ENCODE data around the gene XYLT1.

XYLT1 gene

GRCh38 chr16:17062676-17063075 is 408.1 kb downstream of the XYLT1 start:
- Histone ChIP-seq H3K79me2 (ENCODE audit: insufficient read depth, low read length) (no peaks in the 10 kb centered on the region), H3F3A (ENCODE audit: low read depth) (no peaks in the 10 kb centered on the region), H3K36me3 (ENCODE audit: insufficient read depth, low read length) (no peaks in the 10 kb centered on the region), H3K9me3 (ENCODE audit: insufficient read depth, low read depth, low read length) (no peaks in the 10 kb centered on the region), H3K4me2 (ENCODE audit: low read depth, low read length, poor library complexity, severe bottlenecking) (no peak overlapping the region), H3K27me3 (ENCODE audit: insufficient read depth, low read length, poor library complexity, severe bottlenecking) (no peaks in the 10 kb centered on the region), H4K20me1 (ENCODE audit: insufficient read depth, low read length, poor library complexity, severe bottlenecking) (no peaks in the 10 kb centered on the region), H2AFZ (ENCODE audit: low read length) (no peak overlapping the region), H3K4me3 (ENCODE audit: low read length, poor library complexity, severe bottlenecking) (no peak overlapping the region), H3K9ac (ENCODE audit: low read depth, low read length, poor library complexity, severe bottlenecking) (no peak overlapping the region), H3K9me2 (replicated peaks; ENCODE audit: low read depth, low read length) (no peaks in the 10 kb centered on the region), H3K4me1 (ENCODE audit: insufficient read depth, low read length, poor library complexity, severe bottlenecking) (no peaks in the 10 kb centered on the region)
- TF ChIP-seq EZH2phosphoT487 (IDR thresholded peaks at IDR 0.05; ENCODE audit: borderline replicate concordance) = no peak
- TF ChIP-seq, protein P1, sequence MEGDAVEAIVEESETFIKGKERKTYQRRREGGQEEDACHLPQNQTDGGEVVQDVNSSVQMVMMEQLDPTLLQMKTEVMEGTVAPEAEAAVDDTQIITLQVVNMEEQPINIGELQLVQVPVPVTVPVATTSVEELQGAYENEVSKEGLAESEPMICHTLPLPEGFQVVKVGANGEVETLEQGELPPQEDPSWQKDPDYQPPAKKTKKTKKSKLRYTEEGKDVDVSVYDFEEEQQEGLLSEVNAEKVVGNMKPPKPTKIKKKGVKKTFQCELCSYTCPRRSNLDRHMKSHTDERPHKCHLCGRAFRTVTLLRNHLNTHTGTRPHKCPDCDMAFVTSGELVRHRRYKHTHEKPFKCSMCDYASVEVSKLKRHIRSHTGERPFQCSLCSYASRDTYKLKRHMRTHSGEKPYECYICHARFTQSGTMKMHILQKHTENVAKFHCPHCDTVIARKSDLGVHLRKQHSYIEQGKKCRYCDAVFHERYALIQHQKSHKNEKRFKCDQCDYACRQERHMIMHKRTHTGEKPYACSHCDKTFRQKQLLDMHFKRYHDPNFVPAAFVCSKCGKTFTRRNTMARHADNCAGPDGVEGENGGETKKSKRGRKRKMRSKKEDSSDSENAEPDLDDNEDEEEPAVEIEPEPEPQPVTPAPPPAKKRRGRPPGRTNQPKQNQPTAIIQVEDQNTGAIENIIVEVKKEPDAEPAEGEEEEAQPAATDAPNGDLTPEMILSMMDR (conservative IDR thresholded peaks at IDR 0.05; ENCODE audit: low read length) = no peak

DNA sequence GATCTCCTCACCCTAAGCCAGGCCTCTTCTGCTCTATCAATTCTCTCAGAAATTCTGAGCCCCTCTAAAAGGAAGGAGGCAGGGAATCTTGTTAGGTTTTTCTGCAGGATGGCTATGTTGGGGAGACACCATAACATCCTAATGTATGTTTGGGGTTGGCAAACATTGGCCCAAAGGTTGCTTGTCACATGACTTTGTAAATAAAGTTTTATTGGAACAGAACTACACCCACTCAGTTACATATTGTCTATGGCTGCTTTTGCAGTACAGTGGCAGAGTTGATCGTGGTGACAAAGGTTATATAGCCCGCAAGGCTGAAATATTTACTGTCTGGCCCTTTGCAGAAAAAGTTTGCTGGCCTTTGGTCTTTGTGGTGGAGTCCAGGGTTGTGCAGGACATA is 409.4 kb downstream of the XYLT1 start:
- no peaks in the 10 kb centered on the region for H3F3A ChIP-seq (ENCODE audit: low read depth)
- H3K4me1 ChIP-seq (ENCODE audit: insufficient read depth, low read length, poor library complexity, severe bottlenecking) = no peaks in the 10 kb centered on the region
- no peak overlapping the region for H3K9ac ChIP-seq (ENCODE audit: low read depth, low read length, poor library complexity, severe bottlenecking)
- no peak for TF ChIP-seq EZH2phosphoT487 (IDR thresholded peaks at IDR 0.05; ENCODE audit: borderline replicate concordance)
- TF ChIP-seq, protein P1 (conservative IDR thresholded peaks at IDR 0.05; ENCODE audit: low read length) = no peak
- no peak overlapping the region for H3K4me3 ChIP-seq (ENCODE audit: low read length, poor library complexity, severe bottlenecking)
- H3K9me3 ChIP-seq (ENCODE audit: insufficient read depth, low read depth, low read length) = no peaks in the 10 kb centered on the region; the same call in 1 of the 2 replicates
- H3K36me3 ChIP-seq (ENCODE audit: insufficient read depth, low read length) = no peaks in the 10 kb centered on the region
- H3K9me2 ChIP-seq (replicated peaks; ENCODE audit: low read depth, low read length) = no peaks in the 10 kb centered on the region
- no peak overlapping the region for H3K4me2 ChIP-seq (ENCODE audit: low read depth, low read length, poor library complexity, severe bottlenecking)
- H4K20me1 ChIP-seq (ENCODE audit: insufficient read depth, low read length, poor library complexity, severe bottlenecking) = no peaks in the 10 kb centered on the region
- H3K79me2 ChIP-seq (ENCODE audit: insufficient read depth, low read length) = no peaks in the 10 kb centered on the region
- no peak overlapping the region for H2AFZ ChIP-seq (ENCODE audit: low read length)
- no peaks in the 10 kb centered on the region for H3K27me3 ChIP-seq (ENCODE audit: insufficient read depth, low read length, poor library complexity, severe bottlenecking)

- Histone ChIP-seq H3K9ac (ENCODE audit: low read depth, low read length, poor library complexity, severe bottlenecking) (no peak overlapping the region), H3K9me3 (ENCODE audit: insufficient read depth, low read depth, low read length) (no peaks in the 10 kb centered on the region; the same call in 1 of the 2 replicates), H3K79me2 (ENCODE audit: insufficient read depth, low read length) (no peaks in the 10 kb centered on the region), H3K4me1 (ENCODE audit: insufficient read depth, low read length, poor library complexity, severe bottlenecking) (no peaks in the 10 kb centered on the region), H3K4me3 (ENCODE audit: low read length, poor library complexity, severe bottlenecking) (no peak overlapping the region), H3K27me3 (ENCODE audit: insufficient read depth, low read length, poor library complexity, severe bottlenecking) (no peaks in the 10 kb centered on the region), H2AFZ (ENCODE audit: low read length) (no peak overlapping the region), H3K9me2 (replicated peaks; ENCODE audit: low read depth, low read length) (no peaks in the 10 kb centered on the region), H3K36me3 (ENCODE audit: insufficient read depth, low read length) (no peaks in the 10 kb centered on the region), H3F3A (ENCODE audit: low read depth) (no peaks in the 10 kb centered on the region), H4K20me1 (ENCODE audit: insufficient read depth, low read length, poor library complexity, severe bottlenecking) (no peaks in the 10 kb centered on the region), H3K4me2 (ENCODE audit: low read depth, low read length, poor library complexity, severe bottlenecking) (no peak overlapping the region)
- no peak for TF ChIP-seq EZH2phosphoT487 (IDR thresholded peaks at IDR 0.05; ENCODE audit: borderline replicate concordance)
- TF ChIP-seq, protein P1 (conservative IDR thresholded peaks at IDR 0.05; ENCODE audit: low read length) = no peak
Observed at GRCh38 chr16:17058471-17058870, 412.3 kb downstream of the XYLT1 start.

Data from Loucy (cell line).